Spinal cord (tissue), 10 donors: ENCODE measurements around the gene HS1BP3. TPM values are rescaled to one million over a fixed set of nuclear protein-coding genes. Genes with fewer than 3 reads are reported as not detected.
A peak's percentile ranks its signal among the peaks of the same experiment; 100 is the strongest.

Experiments used
- DNase-seq, 6 donors: peaks; one replicate each; pipeline versions ENCODE4 v3.0.0 to v3.0.0-alpha.2; 2013 to 2015; ENCODE audit warnings: low spot score in 6 of 6, low read depth in 4 of 6
- H3K27ac ChIP-seq: one replicate; pipeline ENCODE4 v1.5.1; 2013; ENCODE audit warnings: low read depth, low read length, control low read depth
- H3K27me3 ChIP-seq: one replicate; pipeline ENCODE4 v1.6.1; 2013; ENCODE audit warnings: low read length; ENCODE audit not compliant: control insufficient read depth, insufficient read depth
- H3K36me3 ChIP-seq: one replicate; pipeline ENCODE4 v1.6.1; 2013; ENCODE audit warnings: low read length; ENCODE audit not compliant: control insufficient read depth, insufficient read depth
- H3K4me1 ChIP-seq: one replicate; pipeline ENCODE4 v1.6.1; 2013; ENCODE audit warnings: low read length; ENCODE audit not compliant: control insufficient read depth, insufficient read depth
- H3K4me3 ChIP-seq: one replicate; pipeline ENCODE4 v1.5.1; 2013; ENCODE audit warnings: low read depth, low read length, control low read depth
- H3K9me3 ChIP-seq: one replicate; pipeline ENCODE4 v1.6.1; 2013; ENCODE audit warnings: low read length; ENCODE audit not compliant: control insufficient read depth, insufficient read depth
- WGBS: methylation state at CpG from one replicate; pipeline ENCODE4 v1.1.5; 2013; ENCODE audit warnings: missing lambda C conversion rate; ENCODE audit not compliant: insufficient coverage; 5-methylcytosine and 5-hydroxymethylcytosine counted together
- polyA plus RNA-seq, 2 donors: library from polyadenylated mRNA; unstranded; fragments of 120-200 nt; gene quantifications; one replicate each; pipeline ENCODE4 v1.2.1, GENCODE V29; 2013; ENCODE audit not compliant: insufficient read length in 2 of 2
- total RNA-seq, 2 donors: library from RNA; depleted of rRNA in 1 of 2; stranded (reverse); fragments of 120-200 nt in 1 of 2; fragments of >200 nt in 1 of 2; gene quantifications; one replicate each; pipeline versions ENCODE4 v1.2.3 to v1.2.4, GENCODE V29; 2013 to 2014
- donor health status: healthy.

HS1BP3 gene
- total and polyA plus RNA-seq, 4 donors, result 13.5 to 21.3 (median 15.1) TPM

GRCh38 chr2:20687260-20687832 is 36.4 kb upstream of the HS1BP3 start:
- Histone ChIP-seq H3K4me3 (no peak overlapping the region), H3K4me1 (no peaks in the 10 kb centered on the region), H3K27ac (no peak overlapping the region), H3K9me3 (no peaks in the 10 kb centered on the region), H3K27me3 (no peaks in the 10 kb centered on the region), H3K36me3 (no peaks in the 10 kb centered on the region)
- WGBS, result 95% methylated on average over 2 of the region's 4 CpGs
- no peak for DNase-seq

- no peak for DNase-seq
- Histone ChIP-seq H3K27ac (no peak overlapping the region), H3K4me3 (no peak overlapping the region), H3K36me3 (no peaks in the 10 kb centered on the region), H3K9me3 (no peaks in the 10 kb centered on the region), H3K27me3 (no peaks in the 10 kb centered on the region), H3K4me1 (no peaks in the 10 kb centered on the region)
- WGBS, result 97% methylated on average over 6 of the region's 6 CpGs
Observed at GRCh38 chr2:20684581-20685063, 33.7 kb upstream of the HS1BP3 start.

GRCh38 chr2:20682167-20682920 is 31.4 kb upstream of the HS1BP3 start:
- Histone ChIP-seq H3K9me3 (no peaks in the 10 kb centered on the region), H3K36me3 (no peaks in the 10 kb centered on the region), H3K4me1 (peaks cover 3% of the 10 kb centered on the region), H3K4me3 (no peak overlapping the region), H3K27ac (no peak overlapping the region), H3K27me3 (no peaks in the 10 kb centered on the region)
- DNase-seq, result peak in 1 of 6 donors; percentile 15
- 86% methylated on average over 6 of the region's 7 CpGs for WGBS

GRCh38 chr2:20680744-20681375 is 30.0 kb upstream of the HS1BP3 start:
- H3K4me3 ChIP-seq, result no peak overlapping the region
- no peaks in the 10 kb centered on the region for H3K9me3 ChIP-seq
- no peaks in the 10 kb centered on the region for H3K27me3 ChIP-seq
- H3K4me1 ChIP-seq, result peaks cover 3% of the 10 kb centered on the region
- WGBS, result 92% methylated on average over 4 of the region's 10 CpGs
- no peak overlapping the region for H3K27ac ChIP-seq
- H3K36me3 ChIP-seq, result no peaks in the 10 kb centered on the region
- no peak for DNase-seq

- no peak for DNase-seq
- Histone ChIP-seq H3K9me3 (no peaks in the 10 kb centered on the region), H3K36me3 (no peaks in the 10 kb centered on the region), H3K27ac (no peak overlapping the region), H3K4me1 (peaks cover 7% of the 10 kb centered on the region), H3K4me3 (no peak overlapping the region), H3K27me3 (peaks cover 21% of the 10 kb centered on the region)
- 50% methylated on average over 1 of the region's 2 CpGs for WGBS
Observed at GRCh38 chr2:20678780-20679179, 27.9 kb upstream of the HS1BP3 start.

- Histone ChIP-seq H3K9me3 (no peaks in the 10 kb centered on the region), H3K4me1 (peaks cover 7% of the 10 kb centered on the region), H3K27ac (no peak overlapping the region), H3K4me3 (no peak overlapping the region), H3K36me3 (no peaks in the 10 kb centered on the region), H3K27me3 (peaks cover 28% of the 10 kb centered on the region)
- no peak for DNase-seq
- WGBS, result no CpG with 5 or more reads among the region's 1 CpG
Observed at GRCh38 chr2:20678086-20678395, 27.1 kb upstream of the HS1BP3 start.

GRCh38 chr2:20677301-20678085 is 26.6 kb upstream of the HS1BP3 start:
- H3K27ac ChIP-seq, result no peak overlapping the region
- 69% methylated on average over 15 of the region's 15 CpGs for WGBS

GRCh38 chr2:20676353-20677215 is 25.7 kb upstream of the HS1BP3 start:
- Histone ChIP-seq H3K27me3 (peaks cover 42% of the 10 kb centered on the region), H3K9me3 (no peaks in the 10 kb centered on the region), H3K36me3 (no peaks in the 10 kb centered on the region), H3K4me1 (peaks cover 18% of the 10 kb centered on the region), H3K4me3 (no peak overlapping the region), H3K27ac (no peak overlapping the region)
- DNase-seq, result no peak
- 81% methylated on average over 11 of the region's 12 CpGs for WGBS

More at GRCh38 chr2:20677301-20678085, 26.6 kb upstream of the HS1BP3 start:
- DNase-seq, result no peak
- Histone ChIP-seq H3K9me3 (no peaks in the 10 kb centered on the region), H3K27me3 (peaks cover 33% of the 10 kb centered on the region), H3K36me3 (no peaks in the 10 kb centered on the region), H3K4me1 (peaks cover 9% of the 10 kb centered on the region), H3K4me3 (no peak overlapping the region)
